Neutrophil (primary cell): Measurements from ENCODE around the gene KCNK15.

ENCODE experiments used
- H3K27ac ChIP-seq: fragments of 200-600 bp; sonication (generic); 2 replicates; pipeline ENCODE4 v1.5.1; 2016; ENCODE audit warnings: mild to moderate bottlenecking, moderate library complexity
- H3K27me3 ChIP-seq: fragments of 200-600 bp; sonication (generic); 2 replicates; pipeline ENCODE4 v1.6.0; 2016; ENCODE audit warnings: mild to moderate bottlenecking
- H3K36me3 ChIP-seq: fragments of 200-600 bp; sonication (generic); 2 replicates; pipeline ENCODE4 v1.5.1; 2017
- H3K4me1 ChIP-seq, 2 experiments: fragments of 200-600 bp in 1 of 2; sonication (generic) in 1 of 2; 1 replicate in 1 of 2; 2 replicates in 1 of 2; pipeline versions ENCODE4 v1.5.1 to v1.6.1; 2013 to 2016; ENCODE audit warnings: low read depth in 1 of 2, low read length in 1 of 2, mild to moderate bottlenecking in 1 of 2, moderate library complexity in 1 of 2; ENCODE audit not compliant: control insufficient read depth in 1 of 2, insufficient read depth in 1 of 2
- H3K4me3 ChIP-seq, 2 experiments: fragments of 200-600 bp in 1 of 2; sonication (generic) in 1 of 2; 1 replicate in 1 of 2; 2 replicates in 1 of 2; pipeline ENCODE4 v1.5.1; 2013 to 2016; ENCODE audit warnings: low read depth in 1 of 2, low read length in 1 of 2, mild to moderate bottlenecking in 1 of 2, moderate library complexity in 1 of 2
- H3K9me3 ChIP-seq: fragments of 200-600 bp; sonication (generic); 2 replicates; pipeline ENCODE4 v1.5.1; 2016
- TF ChIP-seq, protein P1 (sequence below): fragments of 200-600 bp; sonication (generic); IDR thresholded peaks from 2 replicates; pipeline ENCODE4 v1.5.1; 2016; ENCODE audit warnings: antibody characterized with exemption

The KCNK15 gene

DNA sequence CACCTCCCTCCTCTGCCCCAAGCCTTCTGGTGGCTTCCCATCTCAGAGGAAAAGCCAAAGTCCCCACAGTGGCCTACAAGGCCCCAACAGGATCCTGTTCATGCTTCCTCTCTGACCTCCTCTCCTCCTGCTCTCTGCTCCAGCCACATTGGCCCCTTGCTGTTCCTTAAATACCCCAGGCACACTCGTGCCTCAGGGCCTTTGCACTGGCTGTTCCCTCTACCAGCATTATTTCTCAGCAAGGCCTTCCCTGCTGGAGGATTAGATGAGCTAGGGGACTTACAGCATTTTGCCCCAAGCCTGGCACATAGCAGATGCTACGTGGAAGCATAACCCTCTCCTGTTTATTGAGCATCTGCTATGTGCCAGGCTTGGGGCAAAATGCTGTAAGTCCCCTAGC, 22.7 kb upstream of the KCNK15 start:
- H3K27me3 ChIP-seq = no peaks in the 10 kb centered on the region
- no peak overlapping the region for H3K4me3 ChIP-seq
- H3K27ac ChIP-seq = no peak overlapping the region
- H3K36me3 ChIP-seq = no peaks in the 10 kb centered on the region
- no peaks in the 10 kb centered on the region for H3K4me1 ChIP-seq
- no peaks in the 10 kb centered on the region for H3K9me3 ChIP-seq
- TF ChIP-seq, protein P1, sequence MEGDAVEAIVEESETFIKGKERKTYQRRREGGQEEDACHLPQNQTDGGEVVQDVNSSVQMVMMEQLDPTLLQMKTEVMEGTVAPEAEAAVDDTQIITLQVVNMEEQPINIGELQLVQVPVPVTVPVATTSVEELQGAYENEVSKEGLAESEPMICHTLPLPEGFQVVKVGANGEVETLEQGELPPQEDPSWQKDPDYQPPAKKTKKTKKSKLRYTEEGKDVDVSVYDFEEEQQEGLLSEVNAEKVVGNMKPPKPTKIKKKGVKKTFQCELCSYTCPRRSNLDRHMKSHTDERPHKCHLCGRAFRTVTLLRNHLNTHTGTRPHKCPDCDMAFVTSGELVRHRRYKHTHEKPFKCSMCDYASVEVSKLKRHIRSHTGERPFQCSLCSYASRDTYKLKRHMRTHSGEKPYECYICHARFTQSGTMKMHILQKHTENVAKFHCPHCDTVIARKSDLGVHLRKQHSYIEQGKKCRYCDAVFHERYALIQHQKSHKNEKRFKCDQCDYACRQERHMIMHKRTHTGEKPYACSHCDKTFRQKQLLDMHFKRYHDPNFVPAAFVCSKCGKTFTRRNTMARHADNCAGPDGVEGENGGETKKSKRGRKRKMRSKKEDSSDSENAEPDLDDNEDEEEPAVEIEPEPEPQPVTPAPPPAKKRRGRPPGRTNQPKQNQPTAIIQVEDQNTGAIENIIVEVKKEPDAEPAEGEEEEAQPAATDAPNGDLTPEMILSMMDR = no peak

DNA sequence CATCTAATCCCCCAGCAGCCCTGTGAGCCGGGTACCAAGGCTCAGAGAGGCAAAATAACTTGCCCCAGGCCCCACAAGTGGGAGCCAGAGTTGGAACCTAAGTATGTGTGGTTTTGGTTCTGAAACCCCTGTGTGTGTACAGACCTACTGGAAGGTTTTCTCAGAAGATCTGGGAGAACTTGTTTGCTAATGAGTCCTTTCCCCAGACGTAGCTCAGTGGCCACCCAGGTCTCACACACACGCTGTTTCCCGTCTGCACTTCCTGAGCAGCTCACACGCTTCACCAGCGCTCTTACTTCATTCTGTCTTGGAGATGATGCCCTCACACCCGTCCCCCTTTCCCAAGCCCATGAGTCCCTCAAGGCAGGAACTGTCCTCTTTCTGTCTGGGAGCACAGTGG, 22.3 kb upstream of the KCNK15 start:
- TF ChIP-seq, protein P1 = no peak
- H3K27me3 ChIP-seq = no peaks in the 10 kb centered on the region
- H3K4me1 ChIP-seq = no peaks in the 10 kb centered on the region
- H3K4me3 ChIP-seq = no peak overlapping the region
- no peaks in the 10 kb centered on the region for H3K36me3 ChIP-seq
- no peak overlapping the region for H3K27ac ChIP-seq
- no peaks in the 10 kb centered on the region for H3K9me3 ChIP-seq

DNA sequence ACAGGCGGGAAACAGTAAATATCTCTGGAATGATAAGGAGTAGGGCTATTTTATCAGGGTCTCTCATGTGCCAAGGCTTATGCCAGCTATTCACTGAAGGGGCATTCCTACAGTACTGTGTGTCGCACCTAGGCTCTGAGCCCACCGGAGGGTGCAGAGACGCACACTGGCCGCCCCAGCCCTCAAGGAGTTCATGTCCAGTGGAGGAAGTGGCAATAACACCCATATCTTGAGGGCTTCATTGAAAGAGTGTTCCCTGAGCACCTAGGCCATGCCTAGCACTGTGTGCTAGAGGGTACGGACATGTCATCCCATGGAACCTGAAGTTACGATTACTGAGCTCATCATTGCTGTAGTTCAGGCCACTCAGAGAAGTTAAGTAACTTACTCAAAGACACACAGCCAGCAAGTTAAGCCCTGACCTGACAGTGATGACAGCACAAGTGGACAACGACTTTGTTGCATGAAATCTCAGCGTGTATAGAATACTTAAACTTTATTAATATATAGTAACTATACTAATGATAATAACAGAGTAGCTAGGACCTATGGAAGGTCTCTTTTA, 21.8 kb upstream of the KCNK15 start:
- H3K4me1 ChIP-seq = no peaks in the 10 kb centered on the region
- H3K36me3 ChIP-seq = no peaks in the 10 kb centered on the region
- TF ChIP-seq, protein P1 = no peak

DNA sequence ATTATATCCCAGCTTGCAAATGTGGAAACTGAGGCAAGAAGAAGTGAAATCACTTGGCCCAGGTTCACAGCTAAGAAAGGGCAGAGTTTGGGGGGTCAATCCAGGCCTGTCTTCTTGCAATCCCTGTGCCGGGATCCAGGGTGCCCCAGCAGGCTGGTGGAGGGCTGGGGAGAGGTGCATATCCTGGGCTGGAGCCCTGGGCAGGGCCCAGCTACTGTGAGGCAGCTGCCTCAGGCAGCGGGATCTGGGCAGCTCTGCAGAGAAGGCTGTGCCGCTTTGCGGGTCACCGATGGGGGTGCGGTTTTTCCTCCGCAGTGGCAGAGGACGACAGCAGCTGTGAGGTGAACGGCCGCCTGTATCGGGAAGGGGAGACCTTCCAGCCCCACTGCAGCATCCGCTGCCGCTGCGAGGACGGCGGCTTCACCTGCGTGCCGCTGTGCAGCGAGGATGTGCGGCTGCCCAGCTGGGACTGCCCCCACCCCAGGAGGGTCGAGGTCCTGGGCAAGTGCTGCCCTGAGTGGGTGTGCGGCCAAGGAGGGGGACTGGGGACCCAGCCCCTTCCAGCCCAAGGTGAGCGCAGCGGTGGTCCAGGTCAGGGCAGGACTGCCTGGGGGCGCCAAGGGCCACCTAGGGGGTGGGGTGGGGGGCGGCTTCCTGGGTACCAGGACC, 21.1 kb upstream of the KCNK15 start:
- H3K4me1 ChIP-seq = no peaks in the 10 kb centered on the region
- H3K27me3 ChIP-seq = no peaks in the 10 kb centered on the region
- H3K9me3 ChIP-seq = no peaks in the 10 kb centered on the region
- no peak overlapping the region for H3K4me3 ChIP-seq
- TF ChIP-seq, protein P1 = no peak
- H3K36me3 ChIP-seq = no peaks in the 10 kb centered on the region
- H3K27ac ChIP-seq = no peak overlapping the region

More for the DNA sequence above, 21.8 kb upstream of the KCNK15 start:
- H3K27ac ChIP-seq = no peak overlapping the region
- no peaks in the 10 kb centered on the region for H3K27me3 ChIP-seq
- H3K4me3 ChIP-seq = no peak overlapping the region
- H3K9me3 ChIP-seq = no peaks in the 10 kb centered on the region

DNA sequence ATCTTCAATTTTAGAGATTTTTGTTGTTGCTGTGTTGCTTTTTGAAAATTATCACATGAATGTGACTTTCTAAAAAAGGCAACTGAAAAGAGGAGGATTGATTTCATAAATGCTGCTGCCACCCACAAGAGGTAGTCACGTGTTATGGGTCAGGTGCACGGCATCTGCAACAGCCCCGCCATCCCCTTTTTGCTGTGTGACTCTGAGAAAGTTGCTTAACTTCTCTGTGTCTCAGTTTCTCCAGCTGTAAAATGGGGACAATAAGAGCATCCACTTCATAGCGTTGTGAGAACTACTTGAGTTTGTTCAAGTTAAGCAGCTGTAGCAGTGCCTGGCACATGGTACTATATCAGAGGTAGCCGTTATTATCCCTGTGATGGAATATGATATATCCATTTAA, 19.8 kb upstream of the KCNK15 start:
- no peaks in the 10 kb centered on the region for H3K27me3 ChIP-seq
- H3K4me1 ChIP-seq = no peaks in the 10 kb centered on the region
- no peak overlapping the region for H3K4me3 ChIP-seq
- no peaks in the 10 kb centered on the region for H3K36me3 ChIP-seq
- H3K27ac ChIP-seq = no peak overlapping the region
- TF ChIP-seq, protein P1 = no peak
- H3K9me3 ChIP-seq = no peaks in the 10 kb centered on the region
